ENCODE results near the gene GPX2. TPM values are rescaled to one million over a fixed set of nuclear protein-coding genes. Genes with fewer than 3 reads are reported as not detected.
A peak's percentile ranks its signal among the peaks of the same experiment; 100 is the strongest.

Gene GPX2
- total RNA-seq, 1 donor from 2014 or later: not detected

DNA sequence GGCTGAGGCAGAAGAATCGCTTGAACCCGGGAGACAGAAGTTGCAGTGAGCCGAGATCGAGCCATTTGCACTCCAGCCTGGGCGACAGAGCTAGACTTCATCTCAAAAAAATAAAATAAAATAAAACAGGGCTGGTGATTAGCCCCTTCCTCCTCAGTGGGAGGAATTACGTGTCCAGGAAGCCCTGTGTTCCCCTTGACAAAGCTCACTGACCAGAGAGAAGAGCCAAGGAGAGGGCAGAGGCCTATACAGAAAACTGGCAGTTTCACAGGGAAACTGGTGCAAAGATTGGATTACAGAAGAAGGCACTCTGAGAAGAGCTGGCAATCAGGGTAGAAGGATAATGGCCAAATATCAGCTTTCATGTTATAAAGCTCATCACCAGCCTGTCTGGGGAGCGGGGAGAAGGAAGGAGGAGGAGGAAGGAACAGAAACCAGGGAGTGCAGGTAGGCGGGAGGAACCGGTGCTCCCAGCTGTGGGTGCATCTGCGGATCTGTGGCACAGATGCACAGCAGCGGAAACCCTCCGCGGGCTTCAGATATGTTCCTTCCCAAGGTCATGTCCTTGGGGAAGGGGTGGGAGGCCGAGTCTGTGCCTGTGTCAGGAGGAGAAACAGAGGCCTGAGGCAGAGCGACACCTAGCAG lies 22.9 kb upstream of the GPX2 start:
- ATAC-seq (no peak), DNase-seq (ENCODE audit: low spot score) (no peak)
- intact Hi-C loops (cut with DNase I): no loop called here

DNA sequence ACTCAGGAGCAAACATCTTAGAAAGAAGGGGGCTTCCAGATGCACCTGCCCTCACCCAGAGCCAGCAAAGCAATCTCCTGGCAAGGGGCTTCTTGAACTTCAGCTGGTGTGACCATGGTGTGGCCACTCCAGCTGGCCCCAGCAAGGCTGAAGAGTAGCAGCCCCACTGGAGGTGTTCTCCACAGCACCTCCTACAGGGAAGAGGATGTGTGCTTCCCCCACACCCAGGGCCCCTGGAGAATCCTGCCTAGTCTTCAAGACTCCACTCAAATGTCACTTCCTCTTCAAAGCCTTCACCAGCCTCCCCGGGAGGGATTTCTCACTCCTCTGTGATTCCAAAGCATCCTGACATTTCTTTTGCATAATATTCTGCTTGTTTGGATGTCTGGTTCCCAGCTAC lies 21.1 kb upstream of the GPX2 start:
- intact Hi-C loops (cut with DNase I): no loop called here
- ATAC-seq (no peak), DNase-seq (ENCODE audit: low spot score) (no peak)

DNA sequence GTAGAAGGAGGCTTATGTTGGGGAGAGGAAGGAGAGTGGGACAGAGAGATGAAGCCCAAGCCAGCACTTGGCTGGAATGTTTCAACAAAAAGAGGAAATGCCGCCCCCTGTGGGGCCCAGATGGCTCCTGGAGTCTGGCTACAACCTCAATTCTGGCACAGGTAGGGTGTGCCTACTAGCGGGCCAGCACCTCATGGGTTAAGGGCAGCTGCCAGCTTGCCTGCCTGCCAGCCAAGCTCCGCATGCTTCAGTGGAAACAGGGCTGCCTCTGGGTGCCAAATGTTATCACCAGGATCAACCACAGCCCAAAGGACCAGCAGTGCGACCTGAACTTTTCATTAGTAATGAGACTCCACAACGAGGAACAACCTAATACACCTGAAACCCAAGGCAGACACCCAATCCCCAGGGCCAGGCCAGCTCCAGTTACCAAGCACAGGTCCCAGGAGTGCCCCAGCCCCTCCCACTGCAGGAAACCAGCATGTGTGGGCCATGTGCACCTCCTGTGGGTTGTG lies 18.3 kb upstream of the GPX2 start:
- intact Hi-C loops (cut with DNase I): no loop called here
- ATAC-seq: no peak
- DNase-seq (ENCODE audit: low spot score): no peak

DNA sequence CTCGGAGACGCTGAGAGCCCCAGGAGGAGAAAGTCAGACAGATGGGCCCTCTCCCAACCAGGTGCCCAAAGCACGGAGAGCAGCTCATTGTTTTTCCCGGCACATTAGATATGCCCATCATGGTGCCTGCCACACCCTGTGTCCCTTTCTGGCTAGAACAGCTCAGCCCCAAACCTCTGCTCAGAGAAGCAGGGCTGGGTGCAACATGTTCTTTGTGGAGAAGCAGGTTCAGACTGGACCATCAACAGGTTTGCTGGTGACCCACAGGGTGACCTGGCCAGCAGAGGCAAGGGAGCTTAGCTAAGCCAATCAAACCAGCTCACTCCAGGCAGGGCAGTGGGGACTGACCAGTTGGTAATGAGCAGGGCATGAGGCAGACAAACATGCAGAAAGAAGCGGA lies 16.2 kb upstream of the GPX2 start:
- ATAC-seq (no peak), DNase-seq (ENCODE audit: low spot score) (no peak)
- intact Hi-C loops (cut with DNase I): no loop called here

DNA sequence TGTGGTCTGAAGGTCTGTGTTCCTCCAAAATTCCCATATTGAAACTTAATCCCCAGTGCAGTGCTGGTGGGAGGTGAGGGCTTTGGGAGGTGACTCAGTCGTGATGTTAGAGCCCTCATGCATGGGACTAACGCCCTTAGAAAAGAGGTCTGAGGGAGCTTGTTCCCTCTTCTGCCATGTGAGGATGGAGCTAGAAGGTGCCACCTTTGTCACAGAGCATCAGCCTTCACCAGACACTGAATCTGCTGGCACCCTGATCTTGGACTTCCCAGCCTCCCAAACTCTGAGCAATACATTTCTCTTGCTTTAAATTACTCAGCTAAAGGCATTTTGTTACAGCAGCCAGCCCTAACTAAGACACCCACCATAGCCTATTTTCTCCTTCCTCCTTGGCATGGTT lies 15.7 kb upstream of the GPX2 start:
- ATAC-seq (no peak), DNase-seq (ENCODE audit: low spot score) (no peak)
- intact Hi-C loops (cut with DNase I): no loop called here

DNA sequence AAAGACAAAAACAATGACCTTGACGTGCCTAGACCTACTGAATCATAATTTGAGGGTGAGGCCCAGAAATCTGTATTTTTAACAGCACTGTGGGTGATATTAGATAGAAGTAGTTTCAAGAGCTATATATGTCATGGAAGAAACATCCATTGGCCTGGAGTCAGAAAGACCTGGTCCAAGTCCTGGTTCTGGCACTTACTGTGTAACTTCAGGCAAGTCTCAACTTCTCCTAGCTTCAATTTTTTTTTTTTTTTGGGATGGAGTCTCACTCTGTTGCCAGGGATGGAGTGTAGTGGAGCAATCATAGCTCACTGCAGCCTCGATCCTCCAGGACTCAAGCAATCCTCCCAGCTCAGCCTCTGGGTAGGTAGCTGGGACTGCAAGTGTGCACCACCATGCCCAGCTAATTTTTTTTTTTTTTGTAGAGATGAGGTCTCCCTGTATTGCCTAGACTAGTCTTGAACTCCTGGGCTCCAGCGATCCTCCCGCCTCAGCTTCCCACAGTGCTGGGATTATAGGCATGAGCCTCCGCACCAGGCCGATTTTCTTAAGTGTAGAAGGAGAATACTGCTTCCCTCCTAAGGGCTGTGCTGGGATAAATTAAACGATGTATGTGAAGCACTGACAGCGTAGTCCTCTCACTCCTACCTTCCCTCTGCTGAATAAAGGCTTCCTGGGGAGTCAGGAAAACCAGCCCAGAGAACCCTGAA lies 14.3 kb upstream of the GPX2 start:
- ATAC-seq (no peak), DNase-seq (ENCODE audit: low spot score) (no peak)
- intact Hi-C loops (cut with DNase I): no loop called here

DNA sequence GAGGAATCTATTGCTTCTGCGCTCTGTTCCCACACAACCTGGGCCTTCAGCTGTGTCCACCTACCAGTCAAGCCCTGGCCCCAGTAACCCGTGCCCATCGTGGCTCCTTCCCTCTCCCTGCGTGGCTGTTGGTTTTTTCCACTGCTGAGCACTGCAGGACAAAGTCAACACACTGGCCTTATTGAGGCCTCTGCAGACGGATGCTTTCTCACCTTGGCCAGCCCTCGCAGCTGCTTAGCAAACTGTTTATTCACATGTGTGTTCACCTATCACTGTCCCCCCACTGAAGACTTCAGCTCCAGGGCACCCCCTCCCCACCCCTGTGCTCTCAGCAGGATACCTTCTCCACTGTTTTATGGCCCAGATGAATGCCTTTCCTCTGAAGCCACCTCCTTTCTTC lies 12.8 kb upstream of the GPX2 start:
- ATAC-seq (no peak), DNase-seq (ENCODE audit: low spot score) (no peak)
- intact Hi-C loops (cut with DNase I): no loop called here

DNA sequence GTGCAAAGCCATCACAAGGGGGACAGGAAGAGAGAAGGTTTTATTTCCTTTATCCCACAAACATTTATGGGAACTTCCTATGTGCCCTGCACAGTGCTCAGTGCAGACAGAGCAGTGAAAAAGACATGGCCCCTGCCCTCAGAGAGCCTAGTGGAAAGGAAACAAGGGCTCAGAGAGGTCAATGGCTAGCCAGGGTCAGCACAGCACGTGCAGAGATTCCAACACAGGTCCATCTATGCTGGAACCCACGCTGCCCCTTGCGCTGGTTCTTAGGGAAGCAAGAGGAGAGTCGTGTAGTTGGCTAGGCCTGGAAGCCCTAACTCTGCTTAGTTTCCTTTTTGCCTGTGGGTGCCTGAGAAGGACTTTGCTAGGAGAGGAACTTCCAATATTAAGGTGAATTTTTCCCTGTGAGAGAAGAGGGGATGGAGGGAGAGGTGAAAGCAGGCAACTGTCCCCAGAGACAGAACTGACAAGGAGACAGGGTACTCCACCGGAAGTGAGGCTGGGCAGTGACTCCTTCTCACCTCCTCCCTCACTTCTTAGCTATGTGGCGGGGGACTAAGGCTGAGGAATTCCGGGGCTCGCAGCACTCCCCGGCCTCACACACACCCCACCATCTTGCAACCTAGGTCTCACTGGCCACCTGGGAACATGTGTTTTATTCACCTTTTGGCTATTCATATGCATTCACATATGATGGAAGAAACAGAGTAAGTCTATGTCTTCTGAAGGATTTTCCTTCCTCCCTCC lies 12.1 kb upstream of the GPX2 start:
- no peak for ATAC-seq
- intact Hi-C loops (cut with DNase I): no loop called here
- DNase-seq (ENCODE audit: low spot score): no peak

DNA sequence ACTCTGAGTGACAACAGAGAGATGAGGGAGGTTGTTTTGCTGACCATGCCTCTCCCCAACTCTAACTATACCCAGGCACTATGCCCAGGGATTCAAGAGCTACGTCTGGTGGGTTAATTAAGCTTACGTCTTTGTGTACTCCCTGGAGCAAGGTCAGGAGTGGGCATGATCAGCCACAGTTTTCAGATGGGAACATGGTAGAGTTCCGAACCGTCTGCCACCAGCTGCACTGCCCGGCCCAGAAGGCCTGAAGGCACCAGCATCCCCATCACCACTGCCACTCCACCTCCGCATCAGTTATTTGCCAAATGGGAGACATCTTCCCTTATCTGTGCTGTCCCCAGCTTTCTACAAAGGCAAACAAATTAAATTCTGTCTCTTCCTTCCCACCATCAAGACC lies 11.1 kb upstream of the GPX2 start:
- ATAC-seq (no peak), DNase-seq (ENCODE audit: low spot score) (peak; percentile 13)
- intact Hi-C loops (cut with DNase I): no loop called here

DNA sequence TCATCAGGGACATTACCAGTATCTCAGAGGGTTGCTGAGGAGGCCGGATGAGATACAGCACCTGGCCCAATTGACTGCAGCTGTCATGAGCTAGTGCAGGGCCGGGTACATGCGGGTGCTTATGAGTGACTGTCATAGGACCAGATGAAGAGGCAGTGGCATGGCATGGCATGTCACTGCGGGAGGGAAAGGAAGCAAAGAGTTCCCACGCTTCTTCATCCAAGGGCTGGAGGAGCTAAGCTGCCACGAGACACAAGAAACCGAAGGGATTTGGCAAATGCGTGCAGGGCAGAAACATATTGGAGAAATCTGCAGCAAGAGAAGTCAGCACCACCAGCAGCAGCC lies 10.7 kb upstream of the GPX2 start:
- ATAC-seq: no peak
- intact Hi-C loops (cut with DNase I): no loop called here
- DNase-seq (ENCODE audit: low spot score): no peak

DNA sequence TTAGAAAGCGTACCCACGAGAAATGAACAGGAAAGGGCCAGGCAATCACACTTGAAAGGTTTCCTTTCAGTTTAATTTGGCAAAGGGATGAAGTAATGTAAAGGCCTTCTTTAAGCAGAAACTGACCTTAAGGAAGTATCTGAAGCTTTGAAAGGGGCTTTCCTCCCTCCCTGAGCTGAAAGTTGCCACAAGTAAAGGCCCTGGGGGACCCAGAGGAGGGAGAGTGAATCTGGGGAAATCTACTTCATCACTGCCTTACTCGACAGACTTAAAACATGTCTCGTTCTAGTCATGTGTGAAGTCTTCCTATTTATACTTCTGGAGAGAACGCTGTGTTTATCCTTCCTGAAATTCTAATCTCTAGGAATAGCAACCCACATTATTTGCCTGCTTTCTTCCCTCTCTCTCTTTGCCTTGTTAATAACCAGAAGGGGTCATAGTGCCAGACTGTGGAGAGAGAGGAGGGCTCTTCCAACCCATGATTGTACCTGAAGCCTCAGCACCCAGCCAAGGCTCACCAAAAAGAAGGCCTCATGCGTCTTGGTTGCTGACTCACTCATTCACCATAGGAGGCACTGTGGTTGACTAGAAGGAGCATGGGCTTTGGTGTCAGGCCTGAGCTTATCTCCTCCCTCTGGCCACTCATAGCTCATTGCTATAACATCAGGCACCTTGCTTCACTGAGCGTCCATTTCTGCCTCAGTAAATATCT lies 10.2 kb upstream of the GPX2 start:
- intact Hi-C loops (cut with DNase I): no loop called here
- ATAC-seq: no peak
- no peak for DNase-seq (ENCODE audit: low spot score)

DNA sequence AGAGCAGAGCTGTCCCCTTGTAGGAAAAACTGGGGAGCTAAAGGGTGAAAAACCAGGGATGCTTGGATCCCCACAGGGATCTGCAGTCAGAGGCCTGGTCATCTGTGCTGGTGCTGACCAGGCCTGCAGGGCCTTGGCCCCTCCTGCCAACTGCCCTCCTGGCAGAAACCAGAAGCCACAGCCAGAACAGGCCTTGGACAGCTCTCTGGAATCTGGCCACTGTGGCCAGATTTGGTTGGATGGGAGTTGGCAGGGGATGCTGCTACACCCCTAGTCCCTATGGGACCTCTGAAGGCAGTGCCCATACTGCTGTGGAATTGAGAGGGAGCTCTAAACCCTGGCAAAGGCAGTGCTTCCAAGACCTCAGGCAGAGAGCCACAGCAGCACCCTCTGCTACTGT lies 9.2 kb upstream of the GPX2 start:
- intact Hi-C loops (cut with DNase I): no loop called here
- DNase-seq (ENCODE audit: low spot score) (peak; percentile 22), ATAC-seq (no peak)

DNA sequence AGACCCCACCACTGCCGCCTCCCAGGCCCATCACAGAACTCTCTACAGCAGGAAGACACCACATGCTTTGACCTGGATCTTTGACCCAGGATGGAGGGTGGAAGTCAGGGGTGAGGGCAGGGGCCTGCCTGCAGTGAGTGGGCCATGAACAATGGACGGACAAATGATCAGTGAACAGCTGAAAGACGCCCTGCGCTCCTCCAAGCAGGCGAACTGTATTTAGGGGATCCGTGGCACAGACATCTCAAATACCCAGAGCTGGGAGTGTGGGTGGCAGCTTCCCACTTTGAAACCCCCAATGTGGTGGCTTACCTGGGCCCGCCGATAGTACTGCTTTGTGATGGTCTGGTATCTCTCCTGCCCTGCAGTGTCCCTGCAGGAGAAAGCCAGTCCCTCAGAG lies 8.7 kb upstream of the GPX2 start:
- intact Hi-C loops (cut with DNase I): no loop called here
- ATAC-seq (no peak), DNase-seq (ENCODE audit: low spot score) (peak; percentile 28)

DNA sequence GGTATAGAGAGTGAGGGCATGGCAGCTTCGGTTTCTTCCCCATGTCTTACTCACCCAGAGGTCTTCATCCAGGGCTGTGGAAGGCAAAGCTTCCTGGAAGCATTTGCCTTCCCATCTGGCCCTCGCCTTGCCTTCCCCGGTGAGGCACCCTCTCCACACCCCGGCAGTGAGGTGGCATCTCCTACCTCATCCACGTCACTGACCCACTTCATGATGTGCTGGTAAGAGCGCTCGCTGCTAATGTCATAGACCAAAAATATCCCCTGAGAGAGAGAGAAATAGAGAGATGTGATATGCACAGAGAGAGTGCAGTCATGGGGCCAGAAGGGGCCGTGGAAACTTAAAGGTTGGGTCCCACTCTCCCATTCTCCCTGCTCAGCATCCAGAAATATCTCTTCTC lies 8.3 kb upstream of the GPX2 start:
- DNase-seq (ENCODE audit: low spot score) (peak; percentile 35), ATAC-seq (no peak)
- intact Hi-C loops (cut with DNase I): no loop called here

DNA sequence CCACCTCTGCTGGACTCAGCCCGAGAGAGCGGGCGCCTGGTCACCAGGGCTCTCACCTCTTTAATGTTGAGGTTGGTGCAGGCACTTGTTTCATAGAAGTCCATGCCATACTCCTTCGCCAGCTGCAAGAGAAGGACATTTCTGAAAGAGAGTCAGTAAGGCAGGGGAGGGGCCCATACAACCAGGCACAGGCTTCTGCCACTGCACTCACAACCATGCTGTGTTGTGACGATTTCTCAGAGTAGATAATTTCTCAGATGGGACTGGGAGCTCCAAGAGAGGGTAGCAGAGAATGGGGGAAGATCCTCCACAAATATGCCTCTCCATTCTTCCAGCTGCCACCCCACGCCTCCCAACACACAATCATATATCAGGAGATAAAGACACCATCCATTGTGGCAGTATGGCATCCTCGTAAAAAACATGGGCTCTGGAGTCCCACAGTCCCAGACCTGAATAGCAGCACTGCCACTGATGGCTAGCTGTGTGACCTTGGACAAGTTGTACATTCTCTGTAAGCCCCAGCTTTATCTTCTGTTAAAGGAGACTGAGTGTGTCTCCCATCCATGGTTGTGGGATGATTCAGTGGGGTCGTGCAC lies 6.2 kb upstream of the GPX2 start:
- no peak for ATAC-seq

DNA sequence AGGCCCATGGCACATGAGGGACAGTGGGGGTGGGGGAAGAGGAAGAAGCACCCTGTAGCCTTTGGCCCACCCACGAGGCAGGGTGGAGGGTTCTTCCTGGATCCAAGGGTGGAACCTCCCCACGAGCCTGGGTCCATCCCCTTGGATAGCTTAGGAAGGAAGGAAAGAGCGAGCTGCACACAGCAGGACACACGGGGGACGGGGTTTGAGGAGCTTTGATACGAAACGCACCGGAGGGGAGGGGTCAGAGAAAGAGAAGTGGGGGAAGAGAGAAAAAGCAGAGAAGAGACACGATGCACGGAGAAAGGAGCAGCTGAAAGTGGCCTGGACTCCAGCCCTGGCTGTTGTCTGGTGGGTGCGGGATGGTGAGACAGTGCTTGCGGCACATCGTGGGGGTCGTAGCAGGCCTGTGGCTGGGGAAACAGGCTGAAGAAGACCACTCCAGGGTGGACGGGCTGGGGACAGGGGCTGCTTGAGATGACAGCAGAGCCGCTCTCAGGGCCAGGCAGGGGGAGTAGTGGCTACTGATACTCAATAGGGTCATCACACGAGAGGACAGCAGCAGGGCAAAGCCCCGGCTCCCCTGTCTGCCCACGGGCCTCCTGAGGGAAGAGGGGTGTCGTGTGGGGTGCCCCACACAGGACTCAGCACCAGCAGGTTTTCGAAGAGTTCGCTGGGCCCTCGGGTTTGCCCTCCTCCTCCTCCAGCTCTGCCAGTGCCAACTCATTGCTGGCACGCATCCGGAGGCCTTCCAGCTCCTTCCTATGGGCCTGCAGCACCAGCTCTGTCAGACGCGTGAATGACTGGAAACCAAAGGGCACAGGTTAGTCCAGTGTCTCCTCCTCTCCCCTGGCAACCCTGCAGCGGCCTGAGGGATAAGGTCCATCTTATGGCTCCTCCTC lies 5.4 kb upstream of the GPX2 start:
- DNase-seq (ENCODE audit: low spot score) (peak; percentile 39), ATAC-seq (no peak)
- intact Hi-C loops (cut with DNase I): no loop called here

More for the DNA sequence above, 6.2 kb upstream of the GPX2 start:
- intact Hi-C loops (cut with DNase I): no loop called here
- no peak for DNase-seq (ENCODE audit: low spot score)

DNA sequence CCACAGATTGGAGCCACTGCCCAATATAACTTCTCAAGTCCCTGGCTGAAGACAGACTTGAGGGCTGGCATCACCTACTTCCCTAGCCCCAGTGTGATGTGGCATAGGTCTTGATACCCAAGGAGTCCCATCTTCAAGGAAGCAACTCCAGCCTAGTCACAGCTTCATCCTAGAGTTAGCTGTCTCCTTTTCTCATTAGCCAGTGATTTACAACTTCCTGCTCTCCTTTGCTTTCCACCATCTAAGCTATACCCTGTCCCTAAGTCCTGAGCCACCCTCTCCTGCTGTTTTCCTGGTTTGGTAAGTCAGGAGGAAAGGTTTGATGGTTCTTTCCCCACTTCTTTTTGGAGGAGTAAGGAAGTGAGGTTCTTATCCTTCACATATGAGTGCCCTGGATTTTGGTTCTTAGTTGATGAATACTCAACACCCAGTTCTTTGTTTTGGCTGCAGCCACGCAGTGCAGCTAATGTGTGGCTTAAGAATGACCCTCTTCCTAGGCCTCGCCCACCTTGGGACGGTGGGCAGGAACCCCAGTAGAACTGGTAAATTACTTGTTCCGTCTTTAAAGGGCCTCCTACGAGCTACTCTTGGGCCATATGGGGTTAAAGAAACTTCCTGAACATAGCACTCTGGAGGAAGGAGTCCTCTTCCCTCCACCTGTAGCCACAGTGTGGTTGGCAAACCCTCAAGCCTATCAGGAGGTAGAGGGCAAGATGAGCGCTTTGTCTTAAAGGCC lies 3.9 kb upstream of the GPX2 start:
- intact Hi-C loops (cut with DNase I): no loop called here
- ATAC-seq (no peak), DNase-seq (ENCODE audit: low spot score) (peak; percentile 10)
